ENCODE measurements around the gene PSMG3.

GRCh38 chr7:1545417-1546246, 24.2 kb downstream of the PSMG3 start:
- TF ChIP-seq CTCF (IDR thresholded peaks at IDR 0.05) (no peak), POLR2AphosphoS5 (IDR thresholded peaks at IDR 0.05) (no peak), POLR2A (IDR thresholded peaks at IDR 0.05) (no peak)

Data from prostate gland (tissue), 2 donors.